Stimulated activated CD4-positive, alpha-beta T cell treated with anti-CD3 and anti-CD28 coated beads, Interleukin-1b, Interleukin-23, amount 100 ng/mL, for 4 hours (primary cell): ENCODE results near the gene SOX2.

Experiments
- DNase-seq, 2 donors: peaks; one replicate each; pipeline ENCODE4 v3.0.0-alpha.2; 2020; ENCODE audit warnings: low read depth in 2 of 2

SOX2 gene

DNA sequence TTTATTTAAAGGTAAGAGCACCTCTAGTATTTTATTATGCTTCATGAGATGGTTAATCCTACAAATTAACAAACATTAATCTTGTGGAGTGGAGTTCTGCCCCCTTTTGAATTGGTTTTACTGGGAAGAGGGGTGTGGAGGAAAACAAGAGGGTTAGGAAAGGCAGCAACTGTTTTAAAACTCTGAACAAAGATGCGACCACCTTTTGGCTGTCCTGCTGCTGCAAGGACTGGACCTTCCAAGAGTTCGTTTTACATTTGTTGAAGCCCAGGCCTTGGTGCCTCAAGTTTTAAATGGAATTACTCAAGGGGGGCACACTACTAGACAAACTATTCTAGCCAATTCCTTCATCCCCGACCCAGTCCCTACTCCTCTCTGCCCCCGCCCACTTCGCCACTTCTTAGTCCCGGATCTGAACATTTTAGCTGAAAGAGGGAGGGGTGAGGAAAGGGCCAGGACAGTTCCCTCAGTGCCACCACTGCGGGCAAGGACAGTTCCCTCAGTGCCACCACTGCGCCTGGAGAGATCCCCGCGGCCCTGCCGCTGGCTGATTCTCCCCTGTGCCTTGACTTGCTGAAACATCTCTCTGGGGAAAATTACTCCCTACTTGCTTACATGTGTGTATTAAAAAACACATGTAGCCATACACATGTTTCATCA, 11.2 kb downstream of the SOX2 start:
- no peak for DNase-seq

- no peak for DNase-seq
Observed at GRCh38 chr3:181723625-181724191, 12.0 kb downstream of the SOX2 start.

- DNase-seq: no peak
Observed at GRCh38 chr3:181724192-181724965, 12.7 kb downstream of the SOX2 start.

GRCh38 chr3:181725131-181725731, 13.5 kb downstream of the SOX2 start:
- no peak for DNase-seq

DNA sequence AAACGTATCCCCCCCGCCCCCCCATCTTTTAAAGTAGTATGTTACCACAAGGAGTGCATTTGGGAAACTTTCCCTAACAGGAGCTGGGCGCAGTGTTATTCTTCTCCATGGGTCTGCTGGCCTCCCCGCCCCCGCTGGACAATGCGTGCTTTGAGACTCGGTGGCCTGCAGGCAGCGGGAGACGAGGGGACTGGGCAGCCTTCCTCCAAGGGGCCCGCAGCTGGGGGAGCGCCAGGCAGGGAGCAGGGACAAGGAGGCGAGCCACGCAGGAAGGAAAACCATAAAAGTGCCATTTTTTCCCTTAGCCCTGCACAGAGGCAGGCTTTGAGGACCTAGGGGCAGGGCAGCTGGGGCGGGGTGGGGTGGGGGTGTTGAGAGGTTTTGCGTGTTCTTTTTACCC, 14.1 kb downstream of the SOX2 start:
- DNase-seq: no peak

- no peak for DNase-seq
Observed at GRCh38 chr3:181726351-181727330, 14.9 kb downstream of the SOX2 start.

DNA sequence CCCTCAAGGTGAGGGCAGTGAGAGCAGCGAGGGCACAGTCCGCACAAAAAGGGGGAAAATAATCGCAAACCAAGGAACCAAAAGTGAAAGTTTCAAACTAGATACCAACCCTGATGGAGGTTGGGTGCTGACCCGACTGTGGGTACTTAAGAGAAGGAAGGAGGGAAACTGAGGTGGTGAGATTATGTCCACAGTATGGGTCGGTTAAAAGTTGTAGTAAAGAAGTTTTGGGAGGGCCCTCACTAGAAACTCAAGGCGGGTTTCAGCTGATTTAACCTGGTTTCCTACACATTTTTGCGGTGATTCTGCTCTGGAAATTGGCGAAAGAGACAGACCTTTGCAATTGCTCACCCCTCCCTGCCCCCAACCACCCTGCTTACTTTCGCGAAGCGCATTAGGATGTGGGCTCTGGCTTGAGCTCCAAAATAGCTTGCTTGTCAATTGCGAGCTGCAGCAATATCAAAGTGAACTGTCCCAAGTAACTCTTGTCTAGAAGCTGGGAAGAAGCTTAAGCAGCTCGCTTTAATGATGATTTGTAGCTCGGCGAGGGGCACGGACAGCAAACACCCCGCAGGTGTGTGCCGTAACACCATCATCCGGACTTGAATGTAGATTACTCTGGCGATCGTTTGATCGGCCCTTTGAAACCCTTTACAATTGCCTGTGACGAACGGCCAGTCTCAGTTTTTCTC, 15.8 kb downstream of the SOX2 start:
- no peak for DNase-seq

GRCh38 chr3:181728470-181729340, 17.0 kb downstream of the SOX2 start:
- DNase-seq: no peak

DNA sequence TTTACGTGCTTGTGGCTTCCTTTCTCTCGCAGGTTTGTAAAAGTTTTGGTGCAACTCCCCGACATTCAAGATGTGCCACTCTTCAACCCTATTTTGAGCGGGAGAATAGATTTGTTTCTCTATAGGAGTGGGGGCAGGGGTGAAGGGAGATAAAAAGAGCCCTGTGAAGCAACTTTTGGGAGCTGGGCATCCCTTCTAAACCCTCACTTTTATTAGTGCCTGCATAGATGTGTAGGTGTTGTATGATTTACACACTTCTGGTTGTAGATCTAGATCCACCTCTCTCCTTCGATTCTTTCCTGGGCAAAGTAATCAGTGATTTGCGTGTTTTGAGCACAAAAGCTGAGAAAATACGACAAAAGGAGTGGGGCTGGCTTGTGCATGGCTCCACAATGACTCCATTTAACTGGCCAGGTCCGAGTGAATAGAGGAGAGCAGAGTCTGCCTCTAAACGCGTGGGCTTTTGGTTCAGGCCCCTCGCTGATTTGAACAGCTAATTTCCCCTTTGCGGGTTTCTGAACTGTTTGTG, 17.7 kb downstream of the SOX2 start:
- no peak for DNase-seq

DNA sequence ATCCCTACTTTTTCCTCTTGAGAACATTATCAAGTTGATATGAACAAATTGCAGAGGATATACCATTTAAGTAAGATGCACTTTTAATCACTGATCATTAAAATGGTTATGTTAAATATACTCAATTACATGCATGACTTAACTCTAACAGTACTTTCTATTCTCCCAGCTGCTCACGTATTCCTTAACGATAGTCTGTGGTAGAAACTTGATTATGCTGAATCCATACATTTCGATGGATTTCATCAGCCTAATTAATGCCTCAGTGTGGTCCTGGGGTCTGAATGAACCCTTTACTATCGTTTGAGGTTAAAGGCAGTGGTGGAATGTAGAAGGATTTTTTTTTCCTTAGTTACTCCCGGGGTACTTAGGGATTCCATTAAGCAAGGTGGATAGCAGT, 18.6 kb downstream of the SOX2 start:
- no peak for DNase-seq

GRCh38 chr3:181730934-181731333, 19.2 kb downstream of the SOX2 start:
- DNase-seq: no peak

GRCh38 chr3:181735911-181736310, 24.2 kb downstream of the SOX2 start:
- DNase-seq: no peak

DNA sequence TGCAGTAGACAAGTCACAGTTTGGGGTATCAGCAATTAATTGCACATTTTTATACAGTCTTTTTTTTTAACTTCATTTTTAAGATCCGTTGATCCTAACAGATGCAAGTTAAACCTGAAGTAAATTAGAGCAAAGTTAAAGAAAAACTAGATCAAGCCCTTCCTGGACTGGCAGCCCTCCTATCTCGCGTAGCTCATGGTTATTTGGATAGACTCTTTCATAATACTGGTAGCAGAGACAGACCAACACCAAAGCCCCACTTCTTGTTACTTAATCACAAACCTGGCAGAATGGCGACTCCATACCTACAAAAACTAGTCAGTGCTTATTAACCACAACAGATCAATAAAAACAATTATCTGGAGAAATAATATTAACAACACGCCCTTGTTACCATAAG, 26.8 kb downstream of the SOX2 start:
- no peak for DNase-seq

DNA sequence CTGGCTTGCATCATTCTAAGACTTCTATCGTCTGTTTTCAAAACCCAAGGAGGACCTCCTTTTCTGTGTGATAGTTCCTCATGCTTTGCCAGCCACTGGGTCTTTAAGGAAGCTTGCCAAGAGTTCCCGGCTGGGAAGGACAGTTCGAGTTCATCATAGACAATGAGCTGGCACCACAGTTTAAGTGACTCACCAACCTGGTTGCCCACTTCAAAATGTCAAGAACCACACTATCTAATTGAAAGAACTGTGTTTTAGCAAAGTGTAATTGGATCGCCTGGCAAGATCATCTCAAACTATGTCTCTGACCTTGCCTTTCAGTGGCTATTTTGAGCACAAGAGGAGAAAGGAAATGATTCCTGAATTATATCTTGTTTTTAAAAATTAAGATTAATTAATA, 27.9 kb downstream of the SOX2 start:
- no peak for DNase-seq

- no peak for DNase-seq
Observed at GRCh38 chr3:181741417-181741816, 29.7 kb downstream of the SOX2 start.

DNA sequence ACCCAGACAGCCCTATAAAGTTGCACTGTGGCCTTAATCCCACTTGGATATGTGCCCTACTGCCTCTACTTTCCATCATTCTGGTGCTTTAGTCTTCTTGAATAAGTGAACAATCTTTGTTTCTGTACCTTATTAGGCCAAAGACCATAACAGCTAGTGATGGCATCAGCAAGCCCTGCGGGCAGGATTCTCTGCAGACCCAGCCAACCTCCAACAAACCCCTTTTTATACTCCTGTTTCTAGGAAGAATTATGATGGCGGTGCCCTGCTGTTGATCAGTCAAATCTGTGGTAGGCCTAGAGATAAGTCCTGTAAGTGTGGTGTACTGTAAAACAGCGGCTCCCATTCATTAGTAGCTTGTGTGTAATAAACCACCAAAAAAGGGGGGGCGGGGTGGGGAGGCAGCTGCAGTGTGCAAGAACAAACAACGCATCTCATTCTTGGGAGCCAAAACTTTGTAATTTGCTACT, 40.5 kb downstream of the SOX2 start:
- DNase-seq: no peak

DNA sequence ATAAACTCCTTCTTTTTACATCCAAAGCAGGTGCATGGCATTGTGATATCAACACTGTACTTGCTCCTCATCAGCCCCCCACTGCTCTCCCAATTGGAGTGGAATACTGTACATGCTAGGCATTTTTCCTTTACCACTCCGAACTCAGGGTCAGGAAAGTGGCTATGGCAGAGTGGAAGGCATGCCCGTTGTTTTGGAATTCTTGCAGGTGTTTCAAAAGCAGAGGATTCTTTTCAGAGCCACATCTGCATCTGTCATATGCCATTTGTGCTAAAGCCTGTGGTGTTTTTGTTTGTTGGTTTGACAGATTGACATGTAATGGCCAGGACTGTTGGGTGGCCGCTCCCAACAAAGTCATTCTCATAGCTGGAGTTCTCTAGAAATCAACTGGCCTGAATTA, 41.7 kb downstream of the SOX2 start:
- no peak for DNase-seq

- DNase-seq: no peak
Observed at GRCh38 chr3:181755959-181756358, 44.2 kb downstream of the SOX2 start.

- no peak for DNase-seq
Observed at GRCh38 chr3:181756645-181757297, 45.0 kb downstream of the SOX2 start.
